ENCODE measurements around the gene PIK3AP1.
A peak's percentile ranks its signal among the peaks of the same experiment; 100 is the strongest.
"Not testable (repeated sequence)": the region's sequence is repeated elsewhere in the genome, so short reads cannot be mapped to it uniquely, and the experiment has no call there.

PIK3AP1 gene

GRCh38 chr10:96756111-96756903, 36.0 kb upstream of the PIK3AP1 start:
- no peaks in the 10 kb centered on the region for H3K79me2 ChIP-seq (ENCODE audit: low read length)
- H3K4me1 ChIP-seq (ENCODE audit: low read length): peaks cover 23% of the 10 kb centered on the region
- H3K27ac ChIP-seq (ENCODE audit: low read length): no peak overlapping the region
- H2AFZ ChIP-seq (ENCODE audit: low read length): no peak overlapping the region
- H3K9me3 ChIP-seq (replicated peaks; ENCODE audit: insufficient read depth, low read length): no peaks in the 10 kb centered on the region
- H3F3A ChIP-seq (ENCODE audit: insufficient read depth, low read length): peaks cover 9% of the 10 kb centered on the region
- peak overlapping the region; percentile 12; the same call in 1 of the 2 replicates for H3K4me2 ChIP-seq (ENCODE audit: low read depth, low read length)
- no peaks in the 10 kb centered on the region for H3K36me3 ChIP-seq (replicated peaks; ENCODE audit: insufficient read depth, low read length)
- no peak overlapping the region for H3K4me3 ChIP-seq (ENCODE audit: low read length)
- H3K9ac ChIP-seq (ENCODE audit: low read length): no peak overlapping the region
- no peaks in the 10 kb centered on the region for H3K9me2 ChIP-seq (replicated peaks; ENCODE audit: insufficient read depth, low read length)
- no peaks in the 10 kb centered on the region for H3K27me3 ChIP-seq (replicated peaks; ENCODE audit: insufficient read depth, low read length)
- DNase-seq: peak; percentile 72
- H4K20me1 ChIP-seq (ENCODE audit: insufficient read depth, low read length): no peaks in the 10 kb centered on the region
- TF ChIP-seq EZH2 (optimal IDR thresholded peaks at IDR 0.05; ENCODE audit: low read depth, low read length): no peak
- no peak for TF ChIP-seq EZH2phosphoT487 (IDR thresholded peaks at IDR 0.05; ENCODE audit: low read length)
- TF ChIP-seq, protein P1, sequence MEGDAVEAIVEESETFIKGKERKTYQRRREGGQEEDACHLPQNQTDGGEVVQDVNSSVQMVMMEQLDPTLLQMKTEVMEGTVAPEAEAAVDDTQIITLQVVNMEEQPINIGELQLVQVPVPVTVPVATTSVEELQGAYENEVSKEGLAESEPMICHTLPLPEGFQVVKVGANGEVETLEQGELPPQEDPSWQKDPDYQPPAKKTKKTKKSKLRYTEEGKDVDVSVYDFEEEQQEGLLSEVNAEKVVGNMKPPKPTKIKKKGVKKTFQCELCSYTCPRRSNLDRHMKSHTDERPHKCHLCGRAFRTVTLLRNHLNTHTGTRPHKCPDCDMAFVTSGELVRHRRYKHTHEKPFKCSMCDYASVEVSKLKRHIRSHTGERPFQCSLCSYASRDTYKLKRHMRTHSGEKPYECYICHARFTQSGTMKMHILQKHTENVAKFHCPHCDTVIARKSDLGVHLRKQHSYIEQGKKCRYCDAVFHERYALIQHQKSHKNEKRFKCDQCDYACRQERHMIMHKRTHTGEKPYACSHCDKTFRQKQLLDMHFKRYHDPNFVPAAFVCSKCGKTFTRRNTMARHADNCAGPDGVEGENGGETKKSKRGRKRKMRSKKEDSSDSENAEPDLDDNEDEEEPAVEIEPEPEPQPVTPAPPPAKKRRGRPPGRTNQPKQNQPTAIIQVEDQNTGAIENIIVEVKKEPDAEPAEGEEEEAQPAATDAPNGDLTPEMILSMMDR (IDR thresholded peaks at IDR 0.05; ENCODE audit: low read length): no peak

- Histone ChIP-seq H3K4me2 (ENCODE audit: low read depth, low read length) (no peak overlapping the region), H3K4me3 (ENCODE audit: low read length) (no peak overlapping the region), H3K9me2 (replicated peaks; ENCODE audit: insufficient read depth, low read length) (no peaks in the 10 kb centered on the region), H3K27me3 (replicated peaks; ENCODE audit: insufficient read depth, low read length) (no peaks in the 10 kb centered on the region), H4K20me1 (ENCODE audit: insufficient read depth, low read length) (no peaks in the 10 kb centered on the region), H3K9me3 (replicated peaks; ENCODE audit: insufficient read depth, low read length) (no peaks in the 10 kb centered on the region), H3K27ac (ENCODE audit: low read length) (no peak overlapping the region), H3K79me2 (ENCODE audit: low read length) (no peaks in the 10 kb centered on the region), H3K4me1 (ENCODE audit: low read length) (peaks cover 20% of the 10 kb centered on the region), H2AFZ (ENCODE audit: low read length) (no peak overlapping the region), H3F3A (ENCODE audit: insufficient read depth, low read length) (peaks cover 10% of the 10 kb centered on the region), H3K36me3 (replicated peaks; ENCODE audit: insufficient read depth, low read length) (no peaks in the 10 kb centered on the region), H3K9ac (ENCODE audit: low read length) (no peak overlapping the region)
- no peak for TF ChIP-seq EZH2 (optimal IDR thresholded peaks at IDR 0.05; ENCODE audit: low read depth, low read length)
- TF ChIP-seq, protein P1 (IDR thresholded peaks at IDR 0.05; ENCODE audit: low read length): no peak
- TF ChIP-seq EZH2phosphoT487 (IDR thresholded peaks at IDR 0.05; ENCODE audit: low read length): no peak
- DNase-seq: no peak
These were observed 33.6 kb upstream of the PIK3AP1 start for GRCh38 chr10:96753956-96754355.

GRCh38 chr10:96752375-96752774, 32.1 kb upstream of the PIK3AP1 start:
- Histone ChIP-seq H3F3A (ENCODE audit: insufficient read depth, low read length) (peaks cover 14% of the 10 kb centered on the region), H3K79me2 (ENCODE audit: low read length) (no peaks in the 10 kb centered on the region), H3K27me3 (replicated peaks; ENCODE audit: insufficient read depth, low read length) (no peaks in the 10 kb centered on the region), H3K4me1 (ENCODE audit: low read length) (peaks cover 20% of the 10 kb centered on the region), H3K9me3 (replicated peaks; ENCODE audit: insufficient read depth, low read length) (no peaks in the 10 kb centered on the region), H3K9ac (ENCODE audit: low read length) (no peak overlapping the region), H4K20me1 (ENCODE audit: insufficient read depth, low read length) (no peaks in the 10 kb centered on the region), H3K27ac (ENCODE audit: low read length) (no peak overlapping the region), H3K9me2 (replicated peaks; ENCODE audit: insufficient read depth, low read length) (no peaks in the 10 kb centered on the region), H3K4me2 (ENCODE audit: low read depth, low read length) (no peak overlapping the region), H3K36me3 (replicated peaks; ENCODE audit: insufficient read depth, low read length) (no peaks in the 10 kb centered on the region), H2AFZ (ENCODE audit: low read length) (no peak overlapping the region), H3K4me3 (ENCODE audit: low read length) (no peak overlapping the region)
- no peak for DNase-seq
- TF ChIP-seq EZH2phosphoT487 (IDR thresholded peaks at IDR 0.05; ENCODE audit: low read length) (no peak), EZH2 (optimal IDR thresholded peaks at IDR 0.05; ENCODE audit: low read depth, low read length) (no peak)
- TF ChIP-seq, protein P1 (IDR thresholded peaks at IDR 0.05; ENCODE audit: low read length): no peak

DNA sequence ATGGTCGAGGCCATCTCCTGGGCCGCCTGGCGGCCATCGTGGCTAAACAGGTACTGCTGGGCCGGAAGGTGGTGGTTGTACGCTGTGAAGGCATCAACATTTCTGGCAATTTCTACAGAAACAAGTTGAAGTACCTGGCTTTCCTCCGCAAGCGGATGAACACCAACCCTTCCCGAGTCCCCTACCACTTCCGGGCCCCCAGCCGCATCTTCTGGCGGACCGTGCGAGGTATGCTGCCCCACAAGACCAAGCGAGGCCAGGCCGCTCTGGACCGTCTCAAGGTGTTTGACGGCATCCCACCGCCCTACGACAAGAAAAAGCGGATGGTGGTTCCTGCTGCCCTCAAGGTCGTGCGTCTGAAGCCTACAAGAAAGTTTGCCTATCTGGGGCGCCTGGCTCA, 30.0 kb upstream of the PIK3AP1 start:
- H3K27ac ChIP-seq (ENCODE audit: low read length); H2AFZ ChIP-seq (ENCODE audit: low read length); H3K36me3 ChIP-seq (replicated peaks; ENCODE audit: insufficient read depth, low read length); H3K27me3 ChIP-seq (replicated peaks; ENCODE audit: insufficient read depth, low read length); H3K9me2 ChIP-seq (replicated peaks; ENCODE audit: insufficient read depth, low read length); DNase-seq; H3K4me3 ChIP-seq (ENCODE audit: low read length); H3K9ac ChIP-seq (ENCODE audit: low read length); H3K9me3 ChIP-seq (replicated peaks; ENCODE audit: insufficient read depth, low read length); H4K20me1 ChIP-seq (ENCODE audit: insufficient read depth, low read length); H3K79me2 ChIP-seq (ENCODE audit: low read length); H3K4me2 ChIP-seq (ENCODE audit: low read depth, low read length): not testable (repeated sequence)
- Histone ChIP-seq H3K4me1 (ENCODE audit: low read length) (peaks cover 11% of the 10 kb centered on the region), H3F3A (ENCODE audit: insufficient read depth, low read length) (peaks cover 14% of the 10 kb centered on the region)
